HG03135 (cell line): ENCODE data around the gene CDNF.
"Not testable (repeated sequence)": the region's sequence is repeated elsewhere in the genome, so short reads cannot be mapped to it uniquely, and the experiment has no call there.

ENCODE experiments used
- ATAC-seq: cut with Tn5 transposase; IDR thresholded peaks from one replicate; pipeline ENCODE4 v1.9.1; 2021; ENCODE audit warnings: mild to moderate bottlenecking, moderate library complexity; ENCODE audit not compliant: unreplicated experiment

Gene CDNF

DNA sequence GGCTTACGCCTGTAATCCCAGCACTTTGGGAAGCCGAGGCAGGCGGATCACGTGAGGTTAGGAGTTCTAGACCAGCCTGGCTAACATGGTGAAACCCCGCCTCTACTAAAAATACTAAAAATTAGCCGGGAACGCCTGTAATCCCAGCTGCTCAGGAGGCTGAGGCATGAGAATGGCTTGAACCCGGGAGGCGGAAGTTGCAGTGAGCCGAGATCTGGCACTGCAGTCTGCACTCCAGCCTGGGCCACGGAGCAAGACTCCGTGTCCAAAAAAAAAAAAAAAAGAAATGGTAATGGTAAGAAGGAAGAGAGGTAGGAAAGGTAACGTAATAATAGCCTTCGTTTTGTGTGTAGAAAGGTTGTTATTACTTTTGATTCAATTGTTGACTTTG is 1.5 kb upstream of the CDNF start:
- no peak for ATAC-seq

DNA sequence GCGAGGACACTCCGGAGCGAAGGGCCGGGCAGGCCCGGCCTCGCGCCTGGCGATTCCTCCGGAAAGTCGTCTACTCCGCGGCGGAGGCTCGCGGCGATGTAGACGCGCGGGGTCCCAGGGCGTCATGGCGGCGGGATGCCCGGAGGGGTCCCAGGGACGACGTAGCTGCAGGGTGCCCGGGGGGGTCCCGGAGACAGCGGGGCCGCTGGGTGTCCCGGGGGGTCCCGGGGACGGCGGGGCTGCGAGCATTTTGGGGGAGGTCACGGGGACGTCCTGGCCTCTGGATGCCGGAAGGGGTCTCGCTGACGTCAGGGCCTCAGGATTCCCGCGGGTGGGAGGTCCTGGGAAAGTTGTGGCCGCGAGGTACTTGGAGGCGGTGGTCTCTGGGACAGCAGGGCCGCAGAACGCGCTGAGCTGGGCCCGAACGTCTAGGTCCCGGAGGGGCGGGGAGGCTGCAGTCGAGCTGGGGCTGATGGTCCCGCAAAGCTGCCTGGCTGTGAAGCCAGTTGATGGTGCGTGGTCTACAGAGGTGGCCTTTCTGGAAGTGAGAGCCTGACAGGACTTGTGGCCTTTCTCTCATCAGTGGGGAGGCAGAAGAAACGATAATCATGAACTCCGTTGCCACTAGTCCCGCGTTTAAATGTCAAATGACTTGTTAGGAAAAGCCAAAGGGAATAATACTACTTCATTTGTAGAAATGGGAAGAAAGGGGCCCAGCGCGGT is 906 bp upstream of the CDNF start:
- peak; percentile 5 for ATAC-seq

DNA sequence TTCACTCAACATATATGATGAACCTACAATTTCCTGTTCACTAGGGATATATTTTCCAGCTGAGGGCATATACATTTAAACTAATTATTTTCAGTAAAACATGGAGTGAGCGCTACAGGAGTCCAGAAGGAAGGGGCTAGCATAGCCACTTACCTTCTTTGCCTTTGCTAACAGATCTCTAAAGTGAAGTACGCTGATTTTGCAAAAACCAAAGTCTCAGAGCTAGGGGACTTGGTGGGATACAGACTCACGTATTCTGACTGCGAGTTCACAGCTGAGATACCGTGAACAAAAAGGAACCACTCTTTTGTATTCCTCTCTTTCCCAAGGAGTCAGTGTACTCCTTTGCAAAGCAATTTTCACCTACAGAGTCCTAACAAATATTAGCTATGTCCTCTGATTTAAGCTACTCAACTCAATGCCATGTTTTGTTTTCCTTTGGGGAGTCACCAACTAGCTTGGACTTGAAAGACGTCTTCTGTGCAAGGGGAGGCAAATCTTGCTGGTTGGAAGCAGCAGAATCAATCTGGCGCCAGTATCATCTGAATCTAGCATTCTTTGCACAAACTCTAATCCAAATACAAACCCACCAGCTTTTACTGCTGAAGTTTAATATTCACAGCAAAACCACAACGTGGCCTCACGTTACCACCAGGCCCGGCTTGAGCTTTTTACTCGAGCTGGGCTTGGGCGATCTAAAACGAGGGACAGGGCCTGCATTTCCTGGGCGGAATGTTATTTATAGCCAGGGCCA is 657 bp downstream of the CDNF start:
- ATAC-seq: no peak

DNA sequence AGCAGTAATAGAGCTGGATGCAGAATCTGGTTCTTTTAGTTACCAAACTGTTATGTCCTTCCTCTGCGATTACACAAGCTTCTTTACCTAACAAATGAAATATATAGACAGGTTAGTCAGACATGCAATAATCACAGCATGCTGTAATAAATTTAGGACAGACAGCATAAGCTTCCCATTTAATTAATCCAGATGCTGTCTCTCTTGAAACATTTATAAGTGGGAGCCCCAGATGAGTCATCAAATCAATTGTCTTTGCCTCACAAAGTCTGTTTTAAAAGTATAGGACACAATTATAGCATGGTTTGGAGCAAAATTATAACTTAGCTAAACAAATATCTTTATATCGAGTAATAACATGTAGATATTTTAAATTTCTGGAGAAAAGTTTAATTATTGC is 1.6 kb downstream of the CDNF start:
- ATAC-seq: no peak

DNA sequence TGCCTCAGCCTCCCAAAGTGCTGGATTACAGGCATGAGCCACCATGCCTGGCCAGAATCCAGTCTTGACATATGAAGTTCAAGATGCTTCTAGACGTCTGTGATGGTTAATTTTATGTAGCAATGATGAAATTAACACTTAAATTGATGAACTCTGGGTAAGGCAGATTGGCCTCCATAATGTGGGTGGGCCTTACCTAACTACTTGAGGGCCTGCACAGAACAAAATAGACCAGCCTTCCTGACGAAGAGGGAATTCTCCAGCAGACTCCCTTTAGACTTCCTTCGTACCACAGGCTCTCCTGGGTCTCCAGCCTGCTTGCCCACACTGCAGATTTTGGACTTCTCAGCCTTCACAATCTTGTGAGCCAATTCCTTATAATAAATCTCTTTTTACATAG is 4.7 kb downstream of the CDNF start:
- no peak for ATAC-seq

DNA sequence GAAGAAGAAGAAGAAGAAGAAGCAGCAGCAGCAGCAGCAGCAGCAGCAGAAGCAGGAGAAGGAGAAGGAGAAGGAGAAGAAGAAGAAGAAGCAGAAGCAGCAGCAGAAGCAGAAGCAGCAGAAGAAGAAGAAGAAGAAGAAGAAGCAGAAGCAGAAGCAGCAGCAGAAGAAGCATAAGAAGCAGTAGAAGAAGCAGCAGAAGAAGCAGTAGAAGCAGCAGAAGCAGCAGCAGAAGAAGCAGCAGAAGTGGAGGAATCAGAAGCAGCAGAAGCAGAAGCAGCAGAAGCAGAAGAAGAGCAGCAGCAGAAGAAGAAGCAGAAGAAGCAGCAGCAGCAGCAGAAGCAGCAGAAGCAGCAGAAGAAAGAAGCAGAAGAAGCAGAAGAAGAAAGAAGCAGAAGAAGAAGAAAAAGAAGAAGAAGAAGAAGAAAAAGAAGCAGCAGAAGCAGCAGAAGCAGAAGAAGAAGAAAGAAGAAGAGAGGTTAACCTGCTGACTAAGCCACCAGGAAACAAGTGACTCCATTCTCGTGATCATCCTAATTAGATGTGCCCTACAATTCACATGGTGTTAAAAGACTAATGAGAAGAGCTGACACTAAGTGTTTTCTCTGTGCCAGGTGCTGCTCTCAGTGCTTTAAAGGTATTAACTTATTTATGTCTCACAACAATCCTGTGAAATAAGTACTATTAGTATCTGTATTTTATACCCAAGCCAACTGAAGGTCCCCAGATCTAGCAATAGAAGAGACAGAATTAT is 11.6 kb downstream of the CDNF start:
- ATAC-seq: no peak

DNA sequence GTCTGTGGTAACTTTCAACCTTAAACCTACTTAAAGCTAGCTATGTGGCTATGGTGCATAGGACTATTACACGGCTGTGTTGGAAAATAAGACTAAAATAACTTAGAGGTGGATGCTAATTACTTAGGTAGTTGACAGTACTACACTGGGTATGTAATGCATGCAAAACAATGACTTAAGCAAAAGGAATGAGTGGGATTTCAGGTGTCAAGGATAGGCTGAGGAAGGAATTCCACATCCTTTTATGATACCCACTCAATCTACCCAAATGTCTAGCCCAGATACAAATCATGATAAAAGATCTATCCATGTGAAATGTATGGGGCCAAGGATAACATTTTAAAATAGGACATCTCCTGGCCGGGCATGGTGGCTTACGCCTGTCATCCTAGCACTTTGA is 13.9 kb downstream of the CDNF start:
- ATAC-seq: no peak

DNA sequence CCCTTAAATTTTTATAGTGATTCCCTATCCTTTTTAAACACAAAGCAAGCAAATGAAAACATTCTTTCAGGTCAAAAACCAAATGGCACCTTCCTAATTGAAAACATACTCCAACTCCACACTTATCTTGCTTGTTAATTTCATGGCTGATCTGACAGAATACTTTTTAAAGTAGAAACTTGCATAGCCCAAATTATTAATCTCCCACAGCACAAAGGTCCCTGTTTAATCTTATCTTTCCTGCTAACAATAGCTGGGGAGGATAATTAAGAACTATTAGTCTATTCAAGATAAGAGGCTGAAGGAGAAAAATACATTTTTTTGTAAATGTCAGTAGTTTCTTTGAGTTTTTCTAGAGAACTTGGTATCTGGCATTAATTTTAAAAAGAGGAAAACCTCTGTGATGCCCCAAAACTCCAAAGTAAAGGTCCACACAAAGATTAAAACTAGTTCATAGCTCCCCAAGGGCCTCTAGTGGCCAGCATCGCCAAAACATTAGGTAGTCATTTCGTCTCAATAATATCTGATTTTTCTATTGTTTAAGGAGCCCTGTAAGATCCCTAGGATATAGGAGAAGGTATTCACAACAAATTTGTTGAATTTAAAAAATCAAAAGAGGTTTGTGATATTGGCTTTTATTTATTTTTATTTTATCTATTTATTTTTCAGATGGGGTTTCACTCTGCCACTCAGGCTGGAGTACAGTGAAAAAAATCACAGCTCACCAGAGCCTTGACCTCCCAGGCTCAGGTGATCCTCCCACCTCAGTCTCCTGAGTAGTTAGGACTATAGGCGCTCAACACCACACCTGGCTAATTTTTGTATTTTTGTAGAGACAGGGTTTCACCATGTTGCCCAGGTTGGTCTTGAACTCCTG is 14.7 kb downstream of the CDNF start:
- ATAC-seq: no peak

DNA sequence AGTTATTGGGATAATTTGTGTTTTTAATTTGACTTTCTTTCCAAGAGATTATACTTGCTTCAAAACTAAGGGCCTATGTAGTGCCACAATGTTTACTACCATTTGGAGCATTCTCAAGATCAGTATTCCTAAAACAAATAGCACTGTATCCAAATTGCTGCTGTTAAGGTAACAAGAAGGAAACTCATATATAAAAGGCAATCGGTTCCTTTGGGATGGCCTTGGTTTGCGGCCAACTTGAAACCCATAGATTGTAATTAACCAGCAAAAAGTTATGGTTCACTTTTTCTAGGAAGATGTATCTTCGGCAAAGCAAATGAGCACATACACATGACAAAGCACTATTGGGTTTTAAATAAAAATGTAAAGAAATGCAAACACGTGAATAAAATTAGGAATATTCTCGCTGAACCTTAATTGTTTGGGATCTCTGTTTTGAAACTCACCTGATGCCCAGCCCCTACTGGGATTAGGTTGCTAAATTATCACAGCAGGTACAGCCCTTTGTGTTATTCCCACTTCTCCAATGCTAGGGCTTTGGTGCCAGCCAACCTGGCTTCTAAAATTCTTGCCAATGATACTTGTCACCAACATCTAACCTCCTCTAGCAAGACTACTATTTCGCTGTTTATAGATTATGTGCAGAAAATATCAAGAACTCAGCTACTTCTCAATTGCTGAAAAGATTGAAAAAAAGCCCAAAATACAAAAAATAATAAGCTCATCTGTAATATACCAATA is 16.0 kb downstream of the CDNF start:
- no peak for ATAC-seq

DNA sequence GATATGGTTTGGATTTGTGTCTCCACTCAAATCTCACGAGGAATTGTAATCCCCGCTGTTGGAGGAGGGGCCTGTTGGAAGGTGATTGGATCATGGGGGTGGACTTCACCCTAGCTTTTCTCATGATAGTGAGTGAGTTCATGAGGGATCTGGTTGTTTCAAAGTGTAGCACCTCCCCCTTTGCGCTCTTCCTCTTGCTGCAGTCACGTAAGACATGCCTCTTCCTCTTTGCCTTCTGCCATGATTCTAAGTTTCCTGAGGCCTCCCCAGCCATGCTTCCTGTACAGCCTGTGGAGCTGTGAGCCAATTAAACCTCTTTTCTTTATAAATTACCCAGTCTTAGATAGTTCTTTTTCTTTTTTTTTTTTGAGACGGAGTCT is 17.1 kb downstream of the CDNF start:
- ATAC-seq: no peak

DNA sequence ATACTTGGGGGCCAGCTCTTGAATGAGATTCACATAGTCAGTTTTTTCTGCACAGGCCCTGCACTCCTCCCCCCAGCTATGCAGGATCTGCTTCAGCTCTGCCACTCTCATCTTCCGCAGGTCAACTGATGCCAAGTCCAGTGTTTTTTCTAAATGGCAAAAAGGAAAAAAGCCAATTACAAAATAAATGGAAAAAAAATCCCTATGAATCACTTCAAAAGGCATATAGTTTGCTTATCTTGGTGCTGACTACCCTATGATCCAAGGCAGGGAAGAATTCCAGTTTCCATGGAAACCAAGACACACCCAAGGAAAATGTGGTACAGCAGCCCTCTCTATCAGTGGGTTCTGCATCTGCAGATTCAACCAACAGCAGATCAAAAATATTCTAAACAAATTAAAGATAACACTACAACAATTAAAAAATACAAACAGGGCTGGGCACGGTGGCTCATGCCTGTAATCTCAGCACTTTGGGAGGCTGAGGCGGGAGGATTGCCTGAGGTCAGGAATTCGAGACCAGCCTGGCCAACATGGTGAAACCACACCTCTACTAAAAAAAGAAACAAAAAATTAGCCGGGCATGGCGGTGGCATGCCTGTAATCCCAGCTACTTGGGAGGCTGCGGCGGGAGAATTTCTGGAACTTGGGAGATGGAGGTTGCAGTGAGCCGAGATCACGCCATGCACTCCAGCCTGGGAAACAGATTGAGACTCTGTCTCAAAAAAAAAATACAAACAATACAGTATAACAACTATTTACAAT is 17.6 kb downstream of the CDNF start:
- no peak for ATAC-seq

DNA sequence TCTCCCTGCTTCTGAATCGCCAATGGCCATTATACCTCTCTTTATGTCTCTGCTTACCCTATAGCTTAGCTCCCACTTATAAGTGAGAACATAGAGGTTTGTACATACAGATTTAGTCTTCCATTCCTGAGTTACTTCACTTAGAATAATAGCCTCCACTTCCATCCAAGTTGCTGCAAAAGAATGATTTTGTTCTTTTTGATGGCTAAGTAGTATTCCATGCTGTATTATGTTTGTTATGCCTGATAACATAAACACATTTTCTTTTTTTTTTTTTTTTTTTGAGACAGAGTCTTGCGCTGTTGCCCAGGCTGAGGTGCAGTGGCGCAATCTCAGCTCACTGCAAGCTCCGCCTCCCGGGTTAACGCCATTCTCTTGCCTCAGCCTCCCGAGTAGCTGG is 21.1 kb downstream of the CDNF start:
- not testable (repeated sequence) for ATAC-seq

DNA sequence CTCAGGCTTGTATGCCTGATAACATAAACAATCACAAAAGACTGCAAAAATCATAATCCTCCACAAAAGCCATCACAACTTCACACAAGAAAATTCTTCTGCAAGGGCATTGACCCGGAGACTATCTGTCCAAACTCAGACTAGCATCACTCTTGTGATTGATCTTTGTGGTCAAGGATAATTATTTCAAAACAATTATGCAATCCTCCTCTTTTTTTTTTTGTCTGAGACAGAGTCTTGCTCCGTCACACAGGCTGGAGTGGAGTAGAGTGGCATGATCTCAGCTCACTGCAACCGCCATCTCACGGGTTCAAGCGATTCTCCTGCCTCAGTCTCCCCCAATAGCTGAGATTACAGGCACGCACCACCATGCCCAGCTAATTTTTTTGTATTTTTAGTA is 22.2 kb downstream of the CDNF start:
- no peak for ATAC-seq

DNA sequence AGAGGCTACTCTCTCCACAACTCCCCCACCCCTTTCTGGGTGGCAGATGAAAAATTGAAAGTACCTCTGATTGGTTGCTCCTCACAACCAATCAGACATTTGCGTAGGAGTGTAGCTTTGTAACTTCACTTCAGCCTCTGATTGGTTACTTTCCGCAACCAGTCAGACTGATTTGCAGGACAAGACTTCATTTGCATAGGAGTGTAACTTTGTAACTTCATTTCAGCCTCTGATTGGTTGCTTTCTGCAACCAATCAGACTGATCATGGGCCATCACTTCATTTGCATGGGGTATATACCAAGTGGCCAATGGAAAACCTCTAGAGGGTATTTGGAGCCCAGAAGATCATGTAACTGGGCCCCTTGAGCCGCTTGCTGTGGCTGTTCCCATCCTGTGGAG is 25.6 kb downstream of the CDNF start:
- no peak for ATAC-seq

DNA sequence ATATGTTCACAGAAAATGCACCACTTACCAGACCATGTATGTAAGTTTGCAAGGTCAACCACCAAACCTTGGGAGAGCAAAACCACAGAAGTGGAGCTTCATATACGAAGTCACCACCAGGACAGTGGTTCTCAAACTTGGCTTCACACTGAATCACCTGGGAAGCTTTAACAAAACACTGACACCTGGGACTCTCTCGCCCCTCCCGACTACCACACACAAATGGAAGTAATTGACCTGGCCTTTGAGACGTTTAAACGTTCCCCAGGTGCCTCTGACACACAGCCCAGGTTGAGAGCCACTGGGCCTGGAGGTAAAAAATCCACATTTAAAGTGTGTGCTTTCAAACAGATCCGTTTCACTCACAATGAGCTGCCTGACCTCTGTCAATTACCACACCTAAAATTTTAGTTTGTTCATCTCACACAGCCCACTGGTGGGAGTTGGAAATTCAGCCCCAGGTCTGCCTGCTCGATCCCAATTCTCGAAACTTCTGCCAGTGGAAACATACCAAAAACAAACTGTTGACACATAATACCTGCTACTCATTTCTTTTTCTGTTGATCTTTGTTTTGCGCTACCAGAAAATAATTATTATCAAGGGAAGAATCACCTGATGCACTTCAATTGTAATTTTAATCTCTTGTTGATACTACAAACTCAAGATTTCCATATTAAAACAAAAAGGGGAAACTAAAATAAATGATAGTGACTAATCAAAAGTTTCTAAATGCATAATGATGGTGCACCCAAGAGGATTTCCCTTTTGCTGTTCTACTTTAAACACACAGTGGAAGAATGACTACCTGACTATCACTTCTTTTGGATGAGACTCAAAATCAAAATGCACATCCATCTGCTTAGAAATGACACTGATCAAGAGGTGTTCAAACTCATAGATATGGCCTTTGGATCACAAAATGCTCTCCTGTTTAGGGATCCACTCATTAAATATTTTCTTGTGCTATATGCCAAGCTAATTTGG is 26.6 kb downstream of the CDNF start:
- ATAC-seq: no peak

DNA sequence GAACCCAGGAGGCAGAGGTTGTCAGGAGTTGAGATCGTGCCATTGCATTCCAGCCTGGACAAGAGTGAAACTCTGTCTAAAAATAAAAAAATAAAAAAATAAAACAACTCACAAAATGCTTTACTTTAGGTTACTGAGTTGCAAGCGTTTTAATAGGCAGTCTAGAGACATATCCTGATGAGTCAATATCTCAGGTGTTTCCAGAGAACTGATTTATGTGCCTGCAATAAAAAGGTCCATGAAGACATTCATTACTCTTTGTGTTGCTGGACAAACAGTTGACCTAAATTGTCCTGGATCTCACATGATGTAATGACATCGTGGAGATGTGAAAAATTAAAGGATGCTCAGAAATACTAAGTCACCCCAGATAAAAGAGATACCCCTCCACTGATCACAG is 31.5 kb downstream of the CDNF start:
- ATAC-seq: no peak

DNA sequence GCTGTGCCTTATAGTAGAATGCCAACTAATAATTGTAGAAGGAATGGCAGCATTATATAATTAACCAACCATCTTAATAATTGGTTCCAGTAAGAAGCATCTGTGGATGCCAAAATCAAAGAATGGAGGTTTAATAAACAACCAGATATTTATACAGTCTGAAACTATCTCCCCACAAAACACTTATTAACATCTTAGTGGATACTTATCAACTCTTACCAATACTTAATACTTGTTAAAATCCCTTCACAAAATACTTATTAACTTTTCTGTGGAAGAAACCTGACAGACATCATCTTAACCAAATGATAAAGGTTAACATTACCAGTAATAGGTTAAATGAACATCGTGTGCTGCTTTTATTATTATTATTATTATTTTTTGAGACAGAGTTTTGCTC is 34.0 kb downstream of the CDNF start:
- no peak for ATAC-seq

DNA sequence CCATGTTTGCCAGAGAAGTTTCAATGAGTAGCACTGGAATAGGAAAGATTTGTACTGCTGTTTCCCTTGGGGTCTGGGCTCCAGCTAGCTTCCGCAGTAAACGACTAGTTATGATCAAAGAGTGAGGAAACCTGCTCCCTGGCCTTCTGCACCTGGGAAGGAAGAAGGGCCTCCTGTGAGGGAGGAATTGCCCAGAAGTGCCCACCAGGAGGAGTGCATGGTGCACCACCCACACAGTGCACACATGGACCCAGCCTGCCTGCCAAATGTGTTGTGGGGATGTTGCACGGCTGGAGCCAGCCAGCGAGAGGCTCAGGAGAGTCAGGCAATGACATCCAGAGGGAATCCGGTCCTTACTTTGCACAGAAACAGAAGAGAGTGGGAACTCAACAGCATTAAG is 36.1 kb downstream of the CDNF start:
- ATAC-seq: no peak
